GM12872 (cell line): ENCODE measurements around the gene RPS23.

Experiments
- TF ChIP-seq, protein P1 (sequence below): IDR thresholded peaks from 3 replicates; pipeline ENCODE4 v1.5.1; 2011; ENCODE audit warnings: low read depth, mild to moderate bottlenecking, low read length, moderate library complexity; ENCODE audit not compliant: insufficient read depth

RPS23 gene

DNA sequence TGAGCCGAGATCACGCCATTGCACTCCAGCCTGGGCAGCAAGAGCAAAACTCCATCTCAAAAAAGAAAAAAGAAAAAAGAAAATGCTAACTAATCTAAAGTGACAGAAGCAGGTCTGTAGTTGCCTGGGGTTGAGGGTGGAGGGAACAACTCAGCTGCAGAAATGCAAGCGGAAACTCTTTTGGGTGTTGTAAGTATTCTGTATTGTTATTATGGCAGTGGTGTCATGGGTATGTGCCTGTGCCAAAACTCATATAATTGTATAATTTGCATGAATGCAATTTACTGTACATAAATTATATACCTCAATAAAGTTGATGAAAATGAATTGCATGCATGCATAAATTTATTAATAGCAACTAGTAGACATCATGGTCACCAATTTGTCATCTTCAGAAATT, 23.0 kb upstream of the RPS23 start:
- TF ChIP-seq, protein P1, sequence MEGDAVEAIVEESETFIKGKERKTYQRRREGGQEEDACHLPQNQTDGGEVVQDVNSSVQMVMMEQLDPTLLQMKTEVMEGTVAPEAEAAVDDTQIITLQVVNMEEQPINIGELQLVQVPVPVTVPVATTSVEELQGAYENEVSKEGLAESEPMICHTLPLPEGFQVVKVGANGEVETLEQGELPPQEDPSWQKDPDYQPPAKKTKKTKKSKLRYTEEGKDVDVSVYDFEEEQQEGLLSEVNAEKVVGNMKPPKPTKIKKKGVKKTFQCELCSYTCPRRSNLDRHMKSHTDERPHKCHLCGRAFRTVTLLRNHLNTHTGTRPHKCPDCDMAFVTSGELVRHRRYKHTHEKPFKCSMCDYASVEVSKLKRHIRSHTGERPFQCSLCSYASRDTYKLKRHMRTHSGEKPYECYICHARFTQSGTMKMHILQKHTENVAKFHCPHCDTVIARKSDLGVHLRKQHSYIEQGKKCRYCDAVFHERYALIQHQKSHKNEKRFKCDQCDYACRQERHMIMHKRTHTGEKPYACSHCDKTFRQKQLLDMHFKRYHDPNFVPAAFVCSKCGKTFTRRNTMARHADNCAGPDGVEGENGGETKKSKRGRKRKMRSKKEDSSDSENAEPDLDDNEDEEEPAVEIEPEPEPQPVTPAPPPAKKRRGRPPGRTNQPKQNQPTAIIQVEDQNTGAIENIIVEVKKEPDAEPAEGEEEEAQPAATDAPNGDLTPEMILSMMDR: no peak

DNA sequence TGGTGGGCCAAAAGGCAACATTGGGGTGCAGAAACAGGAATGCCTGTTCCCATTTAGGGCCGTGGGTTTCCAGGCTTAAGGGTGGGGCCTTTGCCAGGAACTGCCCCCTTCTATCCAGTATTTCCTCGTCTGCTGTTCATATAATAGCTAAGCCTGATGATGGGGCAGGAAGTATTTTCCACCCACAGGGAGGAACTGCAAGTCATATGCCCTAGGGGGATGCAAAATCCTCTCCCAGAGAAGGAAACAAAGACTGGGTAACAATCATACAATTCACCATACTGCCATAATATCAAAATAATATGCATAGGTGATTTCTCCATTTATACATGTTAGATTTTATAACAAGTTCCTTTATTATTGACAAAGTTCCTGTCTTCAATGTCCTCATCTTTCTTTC, 20.5 kb upstream of the RPS23 start:
- TF ChIP-seq, protein P1: no peak

DNA sequence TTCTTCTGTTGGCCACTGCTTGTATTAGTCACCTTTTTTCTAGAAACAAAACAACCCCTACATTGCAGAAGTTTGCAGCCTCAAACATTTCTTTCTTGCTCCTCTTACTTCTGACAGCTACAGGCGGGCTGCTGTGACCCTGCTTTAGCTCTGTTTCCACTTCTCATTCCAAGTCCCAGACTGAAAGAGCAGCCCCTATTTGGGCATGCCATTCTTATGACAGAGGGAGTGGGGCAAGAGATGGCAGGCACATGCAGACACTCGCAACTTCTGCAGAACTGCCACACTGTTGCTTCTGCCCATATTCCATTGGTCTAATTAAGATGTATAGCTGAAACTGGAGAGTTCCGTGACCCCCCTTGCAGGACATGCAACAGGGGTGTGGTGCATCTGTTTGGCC, 19.6 kb upstream of the RPS23 start:
- TF ChIP-seq, protein P1: no peak

DNA sequence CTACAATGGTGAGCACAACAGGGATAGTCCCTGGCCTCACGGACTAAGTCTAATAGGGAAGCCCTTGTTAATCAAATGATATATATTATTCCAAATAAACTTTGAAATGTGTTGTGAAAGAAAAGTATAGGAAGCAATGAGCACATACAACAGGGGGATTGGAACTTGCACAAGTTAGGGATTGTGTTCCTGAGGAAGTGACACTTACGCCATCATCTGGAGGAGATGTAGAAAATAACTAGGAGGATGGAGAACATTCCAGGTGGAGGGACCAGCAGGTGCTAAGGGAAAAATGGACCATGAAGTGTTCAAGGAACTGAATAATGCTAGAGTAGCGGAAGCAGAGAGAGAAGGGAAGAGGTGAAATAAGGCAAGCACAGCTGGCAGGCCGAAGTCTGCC, 18.8 kb upstream of the RPS23 start:
- TF ChIP-seq, protein P1: no peak

DNA sequence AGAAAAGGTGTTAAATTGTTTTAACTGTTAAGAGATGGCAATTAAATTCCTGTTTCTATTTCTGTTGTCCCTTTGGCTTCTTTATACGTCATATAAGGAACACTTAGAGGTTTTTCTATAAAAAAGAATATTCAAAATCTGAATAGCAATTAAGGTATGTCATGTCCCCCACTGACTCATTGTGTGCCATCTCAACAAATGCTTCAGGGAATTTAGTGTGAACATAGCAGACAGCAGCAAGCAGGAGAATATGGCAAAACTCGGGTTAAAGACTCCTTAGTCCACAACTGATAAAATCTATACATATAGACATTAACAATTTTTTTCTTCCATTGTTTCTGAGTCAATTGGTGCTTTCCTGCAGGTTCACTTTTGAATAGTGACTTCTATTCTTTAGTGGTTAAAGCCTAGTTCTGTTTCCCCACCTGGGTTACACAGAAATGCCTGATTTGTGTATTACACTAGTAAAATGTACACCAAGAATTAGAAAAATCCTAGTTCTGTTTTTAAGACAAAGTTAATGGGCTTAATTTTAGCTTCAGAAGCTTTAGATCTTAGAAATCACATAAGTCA, 17.9 kb upstream of the RPS23 start:
- TF ChIP-seq, protein P1: no peak

DNA sequence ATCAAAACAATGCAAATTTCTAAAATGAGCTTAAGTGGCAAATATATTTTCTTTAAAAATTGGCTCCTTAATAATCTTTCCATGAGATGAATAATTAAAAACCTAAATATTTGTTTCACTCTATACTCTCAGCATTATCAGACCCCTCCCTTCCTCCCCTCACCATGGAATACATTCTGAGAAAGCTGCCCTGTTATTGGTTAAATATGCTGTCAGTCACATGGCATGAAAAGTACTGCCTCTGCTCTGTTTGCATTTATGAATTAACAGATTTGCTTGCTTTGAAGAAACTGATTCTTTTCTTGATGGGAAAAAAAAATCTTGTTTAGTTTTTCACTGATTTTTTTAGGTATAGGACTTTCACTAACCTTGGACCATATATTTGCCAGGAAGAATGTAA, 17.0 kb upstream of the RPS23 start:
- TF ChIP-seq, protein P1: no peak

DNA sequence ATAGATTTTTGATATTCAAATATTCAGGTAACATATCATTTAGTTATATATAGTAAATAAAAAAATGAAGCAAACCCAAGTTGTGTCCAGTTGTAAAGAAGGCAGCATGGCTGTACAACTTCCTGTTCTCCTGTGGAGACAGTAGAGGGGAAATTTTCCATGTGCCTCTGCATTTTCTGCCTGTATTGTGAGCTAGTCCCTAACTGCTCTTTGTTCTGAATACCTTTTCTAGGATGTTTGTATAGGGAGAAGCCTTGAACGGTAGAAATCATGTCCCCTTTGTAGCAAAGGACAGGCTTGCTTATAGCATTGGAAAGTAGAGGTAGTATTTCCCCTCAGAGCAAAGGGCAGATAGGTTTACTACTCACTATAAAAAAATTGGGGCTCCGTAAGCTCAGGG, 13.3 kb upstream of the RPS23 start:
- TF ChIP-seq, protein P1: no peak

DNA sequence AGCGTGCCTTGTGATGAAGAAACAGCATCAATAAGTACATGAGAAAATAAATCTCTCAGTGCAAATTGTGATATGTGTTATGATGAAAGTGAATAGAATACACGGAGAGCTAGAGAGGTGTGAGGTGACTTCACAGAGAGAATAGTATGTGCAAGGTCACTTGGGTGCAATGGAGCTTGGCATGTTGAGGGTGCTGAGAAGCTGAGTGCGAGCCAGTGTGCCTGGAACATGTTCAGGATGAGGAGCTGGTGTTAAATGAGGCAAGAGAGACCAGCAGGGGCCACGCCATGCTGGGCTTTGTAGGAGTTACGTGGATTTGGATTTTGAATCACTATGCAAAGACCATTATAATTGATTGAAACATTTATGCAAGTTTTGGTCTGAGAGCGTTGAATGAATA, 12.8 kb upstream of the RPS23 start:
- TF ChIP-seq, protein P1: no peak
